HG03354 (cell line): Measurements from ENCODE around the gene MAZ.
"Not testable (repeated sequence)": the region's sequence is repeated elsewhere in the genome, so short reads cannot be mapped to it uniquely, and the experiment has no call there.

ENCODE experiments used
- ATAC-seq: cut with Tn5 transposase; IDR thresholded peaks from one replicate; pipeline ENCODE4 v1.9.1; 2021; ENCODE audit warnings: mild to moderate bottlenecking; ENCODE audit not compliant: unreplicated experiment, poor library complexity, severe bottlenecking

MAZ gene

GRCh38 chr16:29819506-29819905 is 13.2 kb downstream of the MAZ start:
- ATAC-seq, result no peak

- ATAC-seq, result peak; percentile 22
Observed at GRCh38 chr16:29820271-29820701, 14.0 kb downstream of the MAZ start, which contains the start of gene MVP. TSS of gene MVP (plus strand) at chr16:29820462. CDS start at chr16:29830550, 10,088 bp downstream.

- ATAC-seq, result peak; percentile 45
Observed at GRCh38 chr16:29820730-29821642, 14.7 kb downstream of the MAZ start.

- ATAC-seq, result no peak
Observed at GRCh38 chr16:29821643-29822115, 15.3 kb downstream of the MAZ start.

- ATAC-seq, result no peak
Observed at GRCh38 chr16:29824589-29825144, 18.3 kb downstream of the MAZ start.

- no peak for ATAC-seq
Observed at GRCh38 chr16:29825145-29826044, 19.1 kb downstream of the MAZ start.

GRCh38 chr16:29826342-29826695 is 20.0 kb downstream of the MAZ start:
- ATAC-seq, result no peak

- no peak for ATAC-seq
Observed at GRCh38 chr16:29830774-29831173, 24.4 kb downstream of the MAZ start.

- no peak for ATAC-seq
Observed at GRCh38 chr16:29831490-29831889, 25.2 kb downstream of the MAZ start.

- ATAC-seq, result not testable (repeated sequence)
Observed at GRCh38 chr16:29833219-29833618, 26.9 kb downstream of the MAZ start.

GRCh38 chr16:29834079-29834478 is 27.8 kb downstream of the MAZ start:
- no peak for ATAC-seq

- no peak for ATAC-seq
Observed at GRCh38 chr16:29835926-29836325, 29.6 kb downstream of the MAZ start.

GRCh38 chr16:29836623-29837022 is 30.3 kb downstream of the MAZ start:
- no peak for ATAC-seq

GRCh38 chr16:29837841-29838240 is 31.5 kb downstream of the MAZ start:
- ATAC-seq, result no peak

GRCh38 chr16:29839822-29840221 is 33.5 kb downstream of the MAZ start:
- ATAC-seq, result no peak

GRCh38 chr16:29840240-29840639 is 33.9 kb downstream of the MAZ start:
- no peak for ATAC-seq

- ATAC-seq, result no peak
Observed at GRCh38 chr16:29841631-29842030, 35.3 kb downstream of the MAZ start.

GRCh38 chr16:29842732-29843346 is 36.5 kb downstream of the MAZ start:
- no peak for ATAC-seq

GRCh38 chr16:29843931-29844330 is 37.6 kb downstream of the MAZ start:
- ATAC-seq, result no peak
